Mesenchymal stem cell (in vitro differentiated cells and primary cell): ENCODE measurements around the gene GAK.

Source experiments
- DNase-seq: peaks from one replicate; pipeline ENCODE4 v3.0.0-alpha.2; 2013
- H2AFZ ChIP-seq: one replicate; pipeline ENCODE4 v1.6.1; 2013; ENCODE audit warnings: low read depth, mild to moderate bottlenecking, control low read depth, inconsistent platforms, low read length, moderate library complexity
- H2AK5ac ChIP-seq: 2 replicates; pipeline ENCODE4 v1.6.1; 2013; ENCODE audit warnings: low read length, moderate library complexity, mild to moderate bottlenecking, inconsistent platforms; ENCODE audit not compliant: severe bottlenecking
- H2BK120ac ChIP-seq: one replicate; pipeline ENCODE4 v1.6.1; 2013; ENCODE audit warnings: low read depth, mild to moderate bottlenecking, inconsistent platforms, low read length, moderate library complexity
- H2BK12ac ChIP-seq, 2 experiments: one replicate each; pipeline ENCODE4 v1.6.1; 2013; ENCODE audit warnings: inconsistent platforms in 2 of 2, low read length in 2 of 2, mild to moderate bottlenecking in 2 of 2, moderate library complexity in 2 of 2, control low read depth in 1 of 2
- H2BK15ac ChIP-seq: one replicate; pipeline ENCODE4 v1.6.1; 2013; ENCODE audit warnings: mild to moderate bottlenecking, low read depth, inconsistent platforms; ENCODE audit not compliant: poor library complexity, severe bottlenecking
- H2BK5ac ChIP-seq: 2 replicates; pipeline ENCODE4 v1.6.1; 2013; ENCODE audit warnings: low read depth, mild to moderate bottlenecking, low read length, control low read depth, inconsistent platforms; ENCODE audit not compliant: poor library complexity, severe bottlenecking
- H3K14ac ChIP-seq, 2 experiments: one replicate each; pipeline ENCODE4 v1.6.1; 2013; ENCODE audit warnings: inconsistent platforms in 2 of 2, low read length in 2 of 2, control low read depth in 1 of 2, mild to moderate bottlenecking in 1 of 2, moderate library complexity in 1 of 2
- H3K18ac ChIP-seq, 2 experiments: one replicate each; pipeline ENCODE4 v1.6.1; 2013; ENCODE audit warnings: inconsistent platforms in 2 of 2, low read length in 2 of 2, control low read depth in 1 of 2, low read depth in 1 of 2, mild to moderate bottlenecking in 1 of 2
- H3K23ac ChIP-seq, 2 experiments: one replicate each; pipeline ENCODE4 v1.6.1; 2013; ENCODE audit warnings: inconsistent platforms in 2 of 2, low read length in 2 of 2, mild to moderate bottlenecking in 2 of 2, moderate library complexity in 2 of 2, control low read depth in 1 of 2
- H3K27ac ChIP-seq: 2 replicates; pipeline ENCODE4 v1.5.1; 2013; ENCODE audit warnings: mild to moderate bottlenecking, moderate library complexity, low read length, control low read depth, inconsistent platforms; ENCODE audit not compliant: poor library complexity, severe bottlenecking
- H3K27me3 ChIP-seq, 2 experiments: 2 replicates each; pipeline versions ENCODE4 v1.6.1 to v1.7.0; 2013; ENCODE audit warnings: low read length in 2 of 2, mild to moderate bottlenecking in 2 of 2, moderate library complexity in 2 of 2, control low read depth in 1 of 2, inconsistent platforms in 1 of 2; ENCODE audit not compliant: control insufficient read depth in 1 of 2, insufficient read depth in 1 of 2
- H3K36me3 ChIP-seq, 2 experiments: 2 replicates each; pipeline versions ENCODE4 v1.6.1 to v1.7.0; 2013; ENCODE audit warnings: low read length in 2 of 2, control low read depth in 1 of 2, inconsistent platforms in 1 of 2, low read depth in 1 of 2, mild to moderate bottlenecking in 1 of 2; ENCODE audit not compliant: insufficient read depth in 2 of 2, control insufficient read depth in 1 of 2
- H3K4ac ChIP-seq, 2 experiments: one replicate each; pipeline ENCODE4 v1.6.1; 2013; ENCODE audit warnings: inconsistent platforms in 2 of 2, low read length in 2 of 2, mild to moderate bottlenecking in 2 of 2, moderate library complexity in 2 of 2, control low read depth in 1 of 2, low read depth in 1 of 2
- H3K4me1 ChIP-seq: 2 replicates; pipeline ENCODE4 v1.6.1; 2013; ENCODE audit warnings: low read depth, low read length, control low read depth; ENCODE audit not compliant: control insufficient read depth, insufficient read depth
- H3K4me2 ChIP-seq: 2 replicates; pipeline ENCODE4 v1.6.1; 2013; ENCODE audit warnings: low read length, mild to moderate bottlenecking, inconsistent platforms; ENCODE audit not compliant: poor library complexity, severe bottlenecking
- H3K4me3 ChIP-seq, 2 experiments: 2 replicates each; pipeline versions ENCODE4 v1.5.1 to v1.7.0; 2013; ENCODE audit warnings: low read length in 2 of 2, mild to moderate bottlenecking in 2 of 2, control low read depth in 1 of 2, low read depth in 1 of 2; ENCODE audit not compliant: insufficient read depth in 1 of 2
- H3K79me1 ChIP-seq: replicated peaks from 2 replicates; pipeline ENCODE4 v1.6.1; 2013; ENCODE audit warnings: mild to moderate bottlenecking, control low read depth, low read length, inconsistent platforms; ENCODE audit not compliant: poor library complexity, severe bottlenecking
- H3K9ac ChIP-seq: 2 replicates; pipeline ENCODE4 v1.7.0; 2013; ENCODE audit warnings: mild to moderate bottlenecking, low read length, moderate library complexity
- H3K9me3 ChIP-seq: 2 replicates; pipeline ENCODE4 v1.7.0; 2013; ENCODE audit warnings: mild to moderate bottlenecking, low read length; ENCODE audit not compliant: control insufficient read depth
- H4K8ac ChIP-seq: one replicate; pipeline ENCODE4 v1.6.1; 2013; ENCODE audit warnings: inconsistent platforms, mild to moderate bottlenecking, low read length, moderate library complexity
- H4K91ac ChIP-seq: one replicate; pipeline ENCODE4 v1.6.1; 2013; ENCODE audit warnings: mild to moderate bottlenecking, low read length, inconsistent platforms
- WGBS: methylation state at CpG from one replicate; pipeline ENCODE4 v1.1.7; 2013; ENCODE audit warnings: mixed read lengths; 5-methylcytosine and 5-hydroxymethylcytosine counted together

Gene GAK

DNA sequence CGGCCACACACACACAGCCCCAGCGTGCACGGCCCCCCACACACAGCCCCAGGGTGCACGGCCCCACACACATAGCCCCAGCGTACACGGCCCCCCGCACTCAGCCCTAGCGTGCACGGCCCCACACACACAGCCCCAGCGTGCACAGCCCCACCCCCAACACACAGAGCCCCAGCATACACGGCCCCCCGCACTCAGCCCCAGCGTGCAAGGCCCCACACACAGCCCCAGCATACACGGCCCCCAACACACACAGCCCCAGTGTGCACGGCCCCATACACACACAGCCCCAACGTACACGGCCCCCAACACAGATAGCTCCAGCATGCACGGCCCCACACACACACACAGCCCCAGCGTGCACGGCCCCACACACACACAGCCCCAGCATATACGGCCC lies 17.6 kb downstream of the GAK start:
- no peak overlapping the region for H2BK120ac ChIP-seq
- H3K79me1 ChIP-seq = peaks cover 46% of the 10 kb centered on the region
- H3K9me3 ChIP-seq = no peaks in the 10 kb centered on the region
- DNase-seq = no peak
- no peak overlapping the region for H2BK5ac ChIP-seq
- H3K4me3 ChIP-seq = no peak overlapping the region
- H3K27ac ChIP-seq = no peak overlapping the region
- H2AFZ ChIP-seq = no peak overlapping the region
- H3K18ac ChIP-seq = peak overlapping the region in 1 of 2 experiments; percentile 42
- H3K4me2 ChIP-seq = no peak overlapping the region
- H3K23ac ChIP-seq = no peak overlapping the region
- H2BK15ac ChIP-seq = no peak overlapping the region
- H3K36me3 ChIP-seq = peaks cover 22 to 37% of the 10 kb centered on the region in 2 experiments
- peak overlapping the region; percentile 43 for H4K91ac ChIP-seq
- peak overlapping the region in 1 of 2 experiments; percentile 10 for H2BK12ac ChIP-seq
- H3K14ac ChIP-seq = peak overlapping the region in 1 of 2 experiments; percentile 68
- H3K9ac ChIP-seq = no peak overlapping the region
- WGBS = 94% methylated on average over 21 of the region's 21 CpGs
- no peak overlapping the region for H3K4ac ChIP-seq
- H3K27me3 ChIP-seq = no peaks in the 10 kb centered on the region
- H3K4me1 ChIP-seq = peaks cover 4% of the 10 kb centered on the region
- H4K8ac ChIP-seq = no peak overlapping the region
- no peak overlapping the region for H2AK5ac ChIP-seq

DNA sequence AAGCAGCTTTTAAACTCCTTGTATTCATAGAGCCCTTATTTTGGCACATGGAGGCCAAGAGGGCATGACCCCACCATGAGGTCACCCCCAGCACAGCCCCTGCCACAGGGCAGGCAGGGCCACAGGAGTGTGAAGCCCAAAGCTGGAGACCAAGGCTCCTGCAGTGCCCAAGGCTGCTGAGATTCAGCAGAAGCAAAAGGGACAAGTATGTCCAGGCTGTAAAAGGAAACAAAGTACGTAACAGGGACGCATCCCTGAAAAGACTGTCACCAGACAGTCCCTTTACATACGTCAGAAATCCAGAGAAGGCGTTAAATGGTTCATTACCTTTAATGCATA lies 18.9 kb downstream of the GAK start:
- H4K91ac ChIP-seq = no peak overlapping the region
- no peak overlapping the region for H2AK5ac ChIP-seq
- no peak overlapping the region for H3K4ac ChIP-seq
- no peak for DNase-seq
- H2BK120ac ChIP-seq = no peak overlapping the region
- no peak overlapping the region for H4K8ac ChIP-seq
- H3K4me1 ChIP-seq = peaks cover 4% of the 10 kb centered on the region
- 94% methylated on average over 4 of the region's 4 CpGs for WGBS
- no peak overlapping the region for H2BK5ac ChIP-seq
- no peak overlapping the region for H3K4me2 ChIP-seq
- H3K23ac ChIP-seq = no peak overlapping the region
- H3K27me3 ChIP-seq = no peaks in the 10 kb centered on the region
- peaks cover 30 to 46% of the 10 kb centered on the region in 2 experiments for H3K36me3 ChIP-seq
- no peak overlapping the region for H3K18ac ChIP-seq
- H3K4me3 ChIP-seq = no peak overlapping the region
- no peak overlapping the region for H2BK15ac ChIP-seq
- H3K79me1 ChIP-seq = peaks cover 48% of the 10 kb centered on the region
- no peak overlapping the region for H2AFZ ChIP-seq
- H3K9me3 ChIP-seq = no peaks in the 10 kb centered on the region
- no peak overlapping the region for H2BK12ac ChIP-seq
- no peak overlapping the region for H3K27ac ChIP-seq
- H3K14ac ChIP-seq = no peak overlapping the region
- no peak overlapping the region for H3K9ac ChIP-seq

DNA sequence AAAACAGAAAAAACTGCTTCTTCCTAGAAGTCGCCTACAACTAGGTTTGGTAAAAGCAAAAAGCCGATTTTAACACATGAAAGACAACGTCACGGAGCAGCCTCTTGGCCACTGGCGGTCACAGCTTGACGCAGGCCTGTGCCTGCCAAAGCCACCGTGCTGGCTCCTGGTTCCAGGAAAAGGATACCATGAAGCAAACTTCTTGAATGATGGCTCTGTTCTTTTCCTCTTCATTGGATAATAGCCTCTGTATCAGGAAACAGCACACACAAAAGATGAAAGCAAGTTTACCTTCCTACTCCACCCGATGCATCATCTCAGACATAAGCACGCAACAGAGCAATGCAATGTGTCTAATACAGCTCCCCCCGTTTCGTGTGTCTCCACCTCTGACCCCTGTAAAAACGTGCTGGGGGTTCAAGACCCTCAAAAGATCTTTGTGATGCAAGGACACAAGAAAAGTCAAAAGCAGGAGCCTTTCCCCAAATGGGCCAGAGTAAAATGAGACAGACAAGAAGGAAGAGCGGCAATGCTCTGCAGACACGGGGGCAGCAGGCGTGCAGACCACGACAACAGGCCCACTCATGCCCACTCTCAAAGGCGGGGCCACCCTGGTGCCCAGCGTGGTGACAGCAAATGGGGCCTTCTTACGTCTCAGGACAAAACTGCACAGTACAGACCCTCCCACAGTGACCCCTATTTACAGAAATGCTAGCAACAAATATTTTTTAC lies 19.4 kb downstream of the GAK start:
- no peak overlapping the region for H3K14ac ChIP-seq
- no peak overlapping the region for H3K4ac ChIP-seq
- no peak overlapping the region for H2BK12ac ChIP-seq
- DNase-seq = no peak
- WGBS = 92% methylated on average over 19 of the region's 19 CpGs
- no peaks in the 10 kb centered on the region for H3K27me3 ChIP-seq
- no peak overlapping the region for H3K18ac ChIP-seq
- no peak overlapping the region for H3K4me2 ChIP-seq
- H3K9me3 ChIP-seq = no peaks in the 10 kb centered on the region
- peaks cover 4% of the 10 kb centered on the region for H3K4me1 ChIP-seq
- H2AFZ ChIP-seq = no peak overlapping the region
- no peak overlapping the region for H2BK120ac ChIP-seq
- no peak overlapping the region for H3K9ac ChIP-seq
- H4K91ac ChIP-seq = no peak overlapping the region
- H4K8ac ChIP-seq = no peak overlapping the region
- H3K79me1 ChIP-seq = peaks cover 52% of the 10 kb centered on the region
- H2BK15ac ChIP-seq = no peak overlapping the region
- no peak overlapping the region for H2AK5ac ChIP-seq
- peaks cover 33 to 51% of the 10 kb centered on the region in 2 experiments for H3K36me3 ChIP-seq
- no peak overlapping the region for H3K23ac ChIP-seq
- H3K27ac ChIP-seq = no peak overlapping the region
- H3K4me3 ChIP-seq = no peak overlapping the region
- H2BK5ac ChIP-seq = no peak overlapping the region

DNA sequence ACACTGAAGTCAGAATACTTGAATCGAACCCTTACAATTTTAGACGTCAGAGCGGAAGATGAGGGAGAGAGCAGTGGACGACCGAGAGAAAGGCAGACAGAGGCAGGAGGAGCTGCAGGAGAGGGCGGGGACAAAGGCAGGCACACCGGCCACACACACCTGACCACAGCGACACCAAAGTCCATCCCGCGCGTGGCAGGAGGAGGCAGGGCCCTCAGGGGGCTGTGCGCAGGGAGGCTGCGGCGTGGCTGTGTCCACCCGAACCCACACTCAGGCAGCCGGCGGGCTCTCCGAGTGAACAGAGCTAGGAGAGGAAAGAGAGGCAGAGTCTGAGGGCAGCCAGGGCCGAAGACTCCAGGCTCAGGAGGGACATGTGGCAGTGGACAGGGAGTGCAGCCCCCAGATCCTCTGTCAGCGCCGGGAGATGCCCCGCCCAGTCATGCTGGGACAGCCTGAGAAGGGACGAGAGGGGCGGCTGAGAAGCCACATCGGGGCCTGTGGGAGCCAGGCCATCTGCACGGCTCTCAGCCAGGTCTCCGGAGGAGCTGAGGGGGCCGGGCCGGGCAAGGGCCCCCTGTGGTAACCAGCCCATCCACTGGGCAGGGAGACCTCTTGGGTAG lies 20.1 kb downstream of the GAK start:
- H3K9me3 ChIP-seq = no peaks in the 10 kb centered on the region
- H2BK120ac ChIP-seq = no peak overlapping the region
- no peak overlapping the region for H2AK5ac ChIP-seq
- H3K4ac ChIP-seq = no peak overlapping the region
- H3K4me1 ChIP-seq = peaks cover 4% of the 10 kb centered on the region
- H3K36me3 ChIP-seq = peaks cover 33 to 59% of the 10 kb centered on the region in 2 experiments
- no peak overlapping the region for H3K4me3 ChIP-seq
- H4K8ac ChIP-seq = no peak overlapping the region
- WGBS = 96% methylated on average over 29 of the region's 29 CpGs
- no peak overlapping the region for H3K18ac ChIP-seq
- no peak overlapping the region for H3K27ac ChIP-seq
- H3K23ac ChIP-seq = no peak overlapping the region
- H2BK5ac ChIP-seq = no peak overlapping the region
- H4K91ac ChIP-seq = no peak overlapping the region
- H3K14ac ChIP-seq = no peak overlapping the region
- no peak overlapping the region for H3K4me2 ChIP-seq
- peaks cover 58% of the 10 kb centered on the region for H3K79me1 ChIP-seq
- H2BK12ac ChIP-seq = no peak overlapping the region
- no peak for DNase-seq
- H2BK15ac ChIP-seq = no peak overlapping the region
- no peaks in the 10 kb centered on the region for H3K27me3 ChIP-seq
- H2AFZ ChIP-seq = no peak overlapping the region
- no peak overlapping the region for H3K9ac ChIP-seq
